Measurements from ENCODE around the gene MOSPD2.

DNA sequence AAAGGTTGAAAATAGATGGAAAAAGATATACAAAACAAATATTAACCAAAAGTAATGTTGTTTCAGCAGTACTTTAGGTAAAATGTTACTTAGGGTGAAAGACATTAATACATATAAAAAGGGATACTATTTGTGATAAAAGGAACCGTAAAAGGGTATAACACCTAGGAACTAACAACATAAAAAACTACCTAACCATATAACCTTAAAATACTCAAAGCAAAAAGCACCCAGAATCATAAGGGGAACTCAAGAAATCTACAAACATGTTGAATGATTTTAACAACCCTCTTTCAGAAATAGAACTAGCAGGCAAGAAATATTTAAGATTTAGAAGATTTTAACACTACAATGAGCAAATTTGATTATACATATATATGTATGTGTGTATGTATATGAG lies 11.5 kb downstream of the MOSPD2 start:
- TF ChIP-seq, protein P1, sequence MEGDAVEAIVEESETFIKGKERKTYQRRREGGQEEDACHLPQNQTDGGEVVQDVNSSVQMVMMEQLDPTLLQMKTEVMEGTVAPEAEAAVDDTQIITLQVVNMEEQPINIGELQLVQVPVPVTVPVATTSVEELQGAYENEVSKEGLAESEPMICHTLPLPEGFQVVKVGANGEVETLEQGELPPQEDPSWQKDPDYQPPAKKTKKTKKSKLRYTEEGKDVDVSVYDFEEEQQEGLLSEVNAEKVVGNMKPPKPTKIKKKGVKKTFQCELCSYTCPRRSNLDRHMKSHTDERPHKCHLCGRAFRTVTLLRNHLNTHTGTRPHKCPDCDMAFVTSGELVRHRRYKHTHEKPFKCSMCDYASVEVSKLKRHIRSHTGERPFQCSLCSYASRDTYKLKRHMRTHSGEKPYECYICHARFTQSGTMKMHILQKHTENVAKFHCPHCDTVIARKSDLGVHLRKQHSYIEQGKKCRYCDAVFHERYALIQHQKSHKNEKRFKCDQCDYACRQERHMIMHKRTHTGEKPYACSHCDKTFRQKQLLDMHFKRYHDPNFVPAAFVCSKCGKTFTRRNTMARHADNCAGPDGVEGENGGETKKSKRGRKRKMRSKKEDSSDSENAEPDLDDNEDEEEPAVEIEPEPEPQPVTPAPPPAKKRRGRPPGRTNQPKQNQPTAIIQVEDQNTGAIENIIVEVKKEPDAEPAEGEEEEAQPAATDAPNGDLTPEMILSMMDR (IDR thresholded peaks at IDR 0.05) = no peak
- TF ChIP-seq POLR2AphosphoS5 (IDR thresholded peaks at IDR 0.05; ENCODE audit: low read depth, low read length) = no peak
